ENCODE measurements around the gene WDR59. TPM values are rescaled to one million over a fixed set of nuclear protein-coding genes. Genes with fewer than 3 reads are reported as not detected.

The WDR59 gene
- polyA plus RNA-seq, 2 of the 4 experiments (the other 2 are of a cell fraction) = 33.4 to 52.2 TPM

DNA sequence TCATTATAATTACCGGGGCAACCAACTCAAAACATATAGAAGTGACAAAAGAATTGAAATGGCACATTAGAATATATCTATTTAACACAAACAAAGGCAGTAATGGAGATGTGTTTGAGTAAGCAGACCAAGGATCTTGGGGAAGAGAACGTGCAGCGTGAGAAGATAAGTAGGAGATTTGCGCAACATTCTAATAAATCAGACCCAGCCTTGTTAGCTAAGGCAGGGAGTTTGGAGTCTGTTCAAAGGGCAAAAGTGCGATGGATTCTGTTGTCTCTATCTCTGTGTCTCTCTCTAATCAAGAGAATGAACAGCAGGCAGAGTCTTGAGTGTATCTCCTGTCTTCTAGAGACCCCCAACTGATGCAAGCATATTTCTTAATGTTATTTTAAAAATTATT, 155.3 kb downstream of the WDR59 start:
- no peak for FAIRE-seq
- no peaks in the 10 kb centered on the region for H3K4me1 ChIP-seq
- TF ChIP-seq CEBPB (IDR thresholded peaks at IDR 0.05) (0 out of 4 replicates have a peak, but pooled peaks have one; percentile 8 to 41), SMC3 (IDR thresholded peaks at IDR 0.05) (no peak)
- 65% methylated on average over 5 of the region's 5 CpGs for WGBS (ENCODE audit: missing lambda C conversion rate)
- peaks cover 6% of the 10 kb centered on the region; the same call in 2 of the 3 replicates for H3K9me3 ChIP-seq
- no peak for ATAC-seq
- H3K4me3 ChIP-seq = no peak overlapping the region
- H3K4me2 ChIP-seq = no peak overlapping the region
- no peak overlapping the region for H3K27ac ChIP-seq
- CTCF ChIA-PET = interaction anchor here (1.2 to 4.1 kb wide), 3 partner anchors 17 to 120 kb away, joined by 3 to 19 read pairs (median 6); no protein-coding TSS in a partner anchor
- POLR2A ChIA-PET = no interaction called here
- DNase-seq (ENCODE audit: low read depth in 1 of 2, low spot score in 1 of 2) = no peak

DNA sequence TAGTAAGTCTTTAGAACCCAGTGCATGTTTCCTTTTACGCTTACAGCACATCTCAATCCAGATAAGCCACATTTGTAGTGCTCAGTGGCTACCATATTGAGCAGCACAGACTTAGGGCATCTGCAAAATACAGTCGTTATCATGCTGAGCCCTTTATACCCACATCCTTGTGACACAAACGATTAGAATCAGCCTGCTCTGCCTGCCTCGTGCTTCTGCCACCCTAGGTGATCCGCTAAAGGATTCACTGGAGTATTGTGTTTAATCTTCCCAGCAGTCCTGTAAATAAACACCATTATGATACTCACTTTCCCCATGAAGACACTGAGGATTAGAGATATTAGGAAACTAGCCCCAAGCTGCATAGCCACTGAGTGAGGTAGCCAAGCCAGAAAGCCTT, 159.0 kb downstream of the WDR59 start:
- Histone ChIP-seq H3K9me3 (peaks cover 6% of the 10 kb centered on the region; the same call in 2 of the 3 replicates), H3K27ac (no peak overlapping the region), H3K4me1 (no peaks in the 10 kb centered on the region), H3K4me3 (no peak overlapping the region), H3K4me2 (no peak overlapping the region)
- 54% methylated on average over 5 of the region's 5 CpGs for WGBS (ENCODE audit: missing lambda C conversion rate)
- FAIRE-seq = no peak
- POLR2A ChIA-PET = no interaction called here
- no peak for TF ChIP-seq KDM1A (IDR thresholded peaks at IDR 0.05; ENCODE audit: low read depth)
- no peak for TF ChIP-seq MAFK (IDR thresholded peaks at IDR 0.05; ENCODE audit: partially characterized antibody)
- TF ChIP-seq, protein P1, sequence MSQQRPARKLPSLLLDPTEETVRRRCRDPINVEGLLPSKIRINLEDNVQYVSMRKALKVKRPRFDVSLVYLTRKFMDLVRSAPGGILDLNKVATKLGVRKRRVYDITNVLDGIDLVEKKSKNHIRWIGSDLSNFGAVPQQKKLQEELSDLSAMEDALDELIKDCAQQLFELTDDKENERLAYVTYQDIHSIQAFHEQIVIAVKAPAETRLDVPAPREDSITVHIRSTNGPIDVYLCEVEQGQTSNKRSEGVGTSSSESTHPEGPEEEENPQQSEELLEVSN (IDR thresholded peaks at IDR 0.05; ENCODE audit: borderline replicate concordance, low read depth) = no peak
- no peak for TF ChIP-seq RNF2 (IDR thresholded peaks at IDR 0.05; ENCODE audit: borderline replicate concordance, low read depth)
- TF ChIP-seq TFCP2L1 (CRISPR knock-in tag; IDR thresholded peaks at IDR 0.05) = no peak
- TF ChIP-seq, protein P2, sequence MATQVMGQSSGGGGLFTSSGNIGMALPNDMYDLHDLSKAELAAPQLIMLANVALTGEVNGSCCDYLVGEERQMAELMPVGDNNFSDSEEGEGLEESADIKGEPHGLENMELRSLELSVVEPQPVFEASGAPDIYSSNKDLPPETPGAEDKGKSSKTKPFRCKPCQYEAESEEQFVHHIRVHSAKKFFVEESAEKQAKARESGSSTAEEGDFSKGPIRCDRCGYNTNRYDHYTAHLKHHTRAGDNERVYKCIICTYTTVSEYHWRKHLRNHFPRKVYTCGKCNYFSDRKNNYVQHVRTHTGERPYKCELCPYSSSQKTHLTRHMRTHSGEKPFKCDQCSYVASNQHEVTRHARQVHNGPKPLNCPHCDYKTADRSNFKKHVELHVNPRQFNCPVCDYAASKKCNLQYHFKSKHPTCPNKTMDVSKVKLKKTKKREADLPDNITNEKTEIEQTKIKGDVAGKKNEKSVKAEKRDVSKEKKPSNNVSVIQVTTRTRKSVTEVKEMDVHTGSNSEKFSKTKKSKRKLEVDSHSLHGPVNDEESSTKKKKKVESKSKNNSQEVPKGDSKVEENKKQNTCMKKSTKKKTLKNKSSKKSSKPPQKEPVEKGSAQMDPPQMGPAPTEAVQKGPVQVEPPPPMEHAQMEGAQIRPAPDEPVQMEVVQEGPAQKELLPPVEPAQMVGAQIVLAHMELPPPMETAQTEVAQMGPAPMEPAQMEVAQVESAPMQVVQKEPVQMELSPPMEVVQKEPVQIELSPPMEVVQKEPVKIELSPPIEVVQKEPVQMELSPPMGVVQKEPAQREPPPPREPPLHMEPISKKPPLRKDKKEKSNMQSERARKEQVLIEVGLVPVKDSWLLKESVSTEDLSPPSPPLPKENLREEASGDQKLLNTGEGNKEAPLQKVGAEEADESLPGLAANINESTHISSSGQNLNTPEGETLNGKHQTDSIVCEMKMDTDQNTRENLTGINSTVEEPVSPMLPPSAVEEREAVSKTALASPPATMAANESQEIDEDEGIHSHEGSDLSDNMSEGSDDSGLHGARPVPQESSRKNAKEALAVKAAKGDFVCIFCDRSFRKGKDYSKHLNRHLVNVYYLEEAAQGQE (IDR thresholded peaks at IDR 0.05) = no peak
- no peak for TF ChIP-seq ZNF302 (CRISPR knock-in tag; IDR thresholded peaks at IDR 0.05)
- no peak for TF ChIP-seq CHD2 (IDR thresholded peaks at IDR 0.05; ENCODE audit: low read length, partially characterized antibody)
- no peak for TF ChIP-seq JUN (IDR thresholded peaks at IDR 0.05)
- no peak for TF ChIP-seq ZC3H11A (IDR thresholded peaks at IDR 0.05)
- TF ChIP-seq, protein P3, sequence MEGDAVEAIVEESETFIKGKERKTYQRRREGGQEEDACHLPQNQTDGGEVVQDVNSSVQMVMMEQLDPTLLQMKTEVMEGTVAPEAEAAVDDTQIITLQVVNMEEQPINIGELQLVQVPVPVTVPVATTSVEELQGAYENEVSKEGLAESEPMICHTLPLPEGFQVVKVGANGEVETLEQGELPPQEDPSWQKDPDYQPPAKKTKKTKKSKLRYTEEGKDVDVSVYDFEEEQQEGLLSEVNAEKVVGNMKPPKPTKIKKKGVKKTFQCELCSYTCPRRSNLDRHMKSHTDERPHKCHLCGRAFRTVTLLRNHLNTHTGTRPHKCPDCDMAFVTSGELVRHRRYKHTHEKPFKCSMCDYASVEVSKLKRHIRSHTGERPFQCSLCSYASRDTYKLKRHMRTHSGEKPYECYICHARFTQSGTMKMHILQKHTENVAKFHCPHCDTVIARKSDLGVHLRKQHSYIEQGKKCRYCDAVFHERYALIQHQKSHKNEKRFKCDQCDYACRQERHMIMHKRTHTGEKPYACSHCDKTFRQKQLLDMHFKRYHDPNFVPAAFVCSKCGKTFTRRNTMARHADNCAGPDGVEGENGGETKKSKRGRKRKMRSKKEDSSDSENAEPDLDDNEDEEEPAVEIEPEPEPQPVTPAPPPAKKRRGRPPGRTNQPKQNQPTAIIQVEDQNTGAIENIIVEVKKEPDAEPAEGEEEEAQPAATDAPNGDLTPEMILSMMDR (IDR thresholded peaks at IDR 0.05) = no peak
- ATAC-seq = no peak
- CTCF ChIA-PET = interaction anchor here (2.2 to 3.7 kb wide), 2 partner anchors 13 to 37 kb away, joined by 18 to 20 read pairs; no protein-coding TSS in a partner anchor
- DNase-seq (ENCODE audit: low read depth in 1 of 2, low spot score in 1 of 2) = no peak

GRCh38 chr16:74825016-74825415, 159.9 kb downstream of the WDR59 start:
- H3K4me2 ChIP-seq = no peak overlapping the region
- no peak overlapping the region for H3K4me3 ChIP-seq
- no peak overlapping the region for H3K27ac ChIP-seq
- no peaks in the 10 kb centered on the region for H3K4me1 ChIP-seq
- 65% methylated on average over 3 of the region's 3 CpGs for WGBS (ENCODE audit: missing lambda C conversion rate)
- H3K9me3 ChIP-seq = peaks cover 14% of the 10 kb centered on the region; the same call in 2 of the 3 replicates
- ChIA-PET POLR2A (interaction anchor here (0.6 kb wide), 1 partner anchor 40 kb away, joined by 4 read pairs; no protein-coding TSS in a partner anchor), CTCF (interaction anchor here (0.9 to 3.7 kb wide), 2 partner anchors 12 to 38 kb away, joined by 3 to 18 read pairs; no protein-coding TSS in a partner anchor)
- no peak for ATAC-seq
- no peak for DNase-seq (ENCODE audit: low read depth in 1 of 2, low spot score in 1 of 2)
- no peak for FAIRE-seq
- TF ChIP-seq PHF8 (IDR thresholded peaks at IDR 0.05; ENCODE audit: borderline replicate concordance, low read depth) (no peak), CEBPB (IDR thresholded peaks at IDR 0.05) (no peak), CHD2 (IDR thresholded peaks at IDR 0.05; ENCODE audit: low read length, partially characterized antibody) (no peak), RFX5 (IDR thresholded peaks at IDR 0.05) (no peak), HOXA7 (CRISPR knock-in tag; IDR thresholded peaks at IDR 0.05) (no peak), JUNB (IDR thresholded peaks at IDR 0.05) (no peak), EHMT2 (IDR thresholded peaks at IDR 0.05; ENCODE audit: low read depth) (no peak), FOXS1 (CRISPR knock-in tag; IDR thresholded peaks at IDR 0.05) (no peak), RCOR1 (IDR thresholded peaks at IDR 0.05; ENCODE audit: low read depth, low read length) (no peak)
